ENCODE measurements around the gene MAP2K6.

The MAP2K6 gene

DNA sequence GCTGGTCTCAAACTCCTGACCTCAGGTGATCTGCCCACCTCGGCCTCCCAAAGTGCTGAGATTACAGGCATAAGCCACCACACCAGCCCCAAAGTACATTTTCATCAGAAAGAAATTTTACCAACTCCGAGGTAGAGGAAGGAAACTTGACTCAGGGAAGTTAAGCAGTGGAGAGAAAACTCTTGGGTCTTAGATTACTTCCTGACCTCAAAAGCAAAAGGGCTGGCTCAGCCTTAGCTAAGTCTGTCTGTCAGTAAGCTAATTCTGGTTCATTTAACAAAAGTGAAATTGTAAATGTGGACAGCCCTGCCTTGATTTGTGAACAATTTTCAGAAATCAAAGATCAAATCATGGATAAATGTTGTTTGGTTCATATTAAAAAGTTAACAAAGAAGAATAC lies 30.6 kb downstream of the MAP2K6 start:
- Histone ChIP-seq H3K4me1 (ENCODE audit: insufficient read depth, low read length) (peaks cover 34% of the 10 kb centered on the region), H3K27me3 (ENCODE audit: insufficient read depth, low read length) (no peaks in the 10 kb centered on the region), H3K36me3 (ENCODE audit: insufficient read depth, low read length) (no peaks in the 10 kb centered on the region), H3K9ac (ENCODE audit: low read depth, low read length) (no peak overlapping the region), H3K4me3 (ENCODE audit: low read length) (no peak overlapping the region), H3K27ac (ENCODE audit: low read depth, low read length) (no peak overlapping the region), H3K9me3 (ENCODE audit: insufficient read depth, low read depth, low read length) (no peaks in the 10 kb centered on the region)
- 96% methylated on average over 2 of the region's 2 CpGs for WGBS

GRCh38 chr17:69447726-69448125 lies 33.2 kb downstream of the MAP2K6 start:
- Histone ChIP-seq H3K36me3 (ENCODE audit: insufficient read depth, low read length) (no peaks in the 10 kb centered on the region), H3K4me3 (ENCODE audit: low read length) (0 out of 2 replicates have a peak overlapping the region, but pooled peaks have one; percentile 6), H3K9me3 (ENCODE audit: insufficient read depth, low read depth, low read length) (no peaks in the 10 kb centered on the region), H3K4me1 (ENCODE audit: insufficient read depth, low read length) (peaks cover 55% of the 10 kb centered on the region), H3K27ac (ENCODE audit: low read depth, low read length) (peak overlapping the region; percentile 92), H3K9ac (ENCODE audit: low read depth, low read length) (peak overlapping the region; percentile 36), H3K27me3 (ENCODE audit: insufficient read depth, low read length) (no peaks in the 10 kb centered on the region)
- 66% methylated on average over 5 of the region's 5 CpGs for WGBS

DNA sequence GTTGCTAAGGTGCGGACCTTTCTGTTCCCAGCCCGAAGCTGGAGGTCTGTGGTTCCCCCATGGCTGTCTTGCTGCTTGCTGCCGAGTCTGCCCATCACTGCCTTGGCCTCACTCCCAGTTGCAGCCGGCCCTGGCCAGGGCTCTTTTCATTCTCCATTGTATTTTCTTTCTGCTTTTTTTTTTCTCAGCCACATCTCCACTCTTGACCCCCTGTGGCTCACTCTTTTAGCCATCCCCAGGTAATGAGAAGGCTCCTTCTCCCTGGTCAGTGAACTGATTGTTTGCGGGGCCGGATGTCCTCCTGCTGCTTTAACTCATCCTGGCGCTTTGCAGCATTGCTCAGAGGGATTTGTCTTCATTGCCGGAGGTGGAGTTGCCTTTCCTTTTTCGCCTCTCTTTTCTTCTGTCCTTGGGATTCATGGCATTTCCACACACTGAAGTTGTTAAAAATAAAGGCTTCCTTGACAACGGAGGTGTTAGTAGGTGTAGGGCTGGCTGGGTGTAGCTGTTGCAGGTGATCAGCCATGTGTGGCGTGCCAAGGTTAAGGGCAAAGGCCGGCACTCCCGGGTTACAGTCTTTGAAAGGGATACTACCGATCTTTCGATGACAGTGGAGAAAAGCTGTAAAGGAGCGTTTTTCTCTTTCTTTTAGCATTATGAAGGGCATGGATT lies 34.1 kb downstream of the MAP2K6 start:
- Histone ChIP-seq H3K4me1 (ENCODE audit: insufficient read depth, low read length) (peaks cover 63% of the 10 kb centered on the region), H3K27me3 (ENCODE audit: insufficient read depth, low read length) (no peaks in the 10 kb centered on the region), H3K9me3 (ENCODE audit: insufficient read depth, low read depth, low read length) (no peaks in the 10 kb centered on the region), H3K36me3 (ENCODE audit: insufficient read depth, low read length) (no peaks in the 10 kb centered on the region), H3K27ac (ENCODE audit: low read depth, low read length) (peak overlapping the region; percentile 92), H3K4me3 (ENCODE audit: low read length) (peak overlapping the region; percentile 17), H3K9ac (ENCODE audit: low read depth, low read length) (peak overlapping the region; percentile 36)
- 8% methylated on average over 16 of the region's 16 CpGs for WGBS

GRCh38 chr17:69450131-69450530 lies 35.6 kb downstream of the MAP2K6 start:
- Histone ChIP-seq H3K4me3 (ENCODE audit: low read length) (no peak overlapping the region), H3K36me3 (ENCODE audit: insufficient read depth, low read length) (no peaks in the 10 kb centered on the region), H3K9ac (ENCODE audit: low read depth, low read length) (no peak overlapping the region), H3K27me3 (ENCODE audit: insufficient read depth, low read length) (no peaks in the 10 kb centered on the region), H3K4me1 (ENCODE audit: insufficient read depth, low read length) (peaks cover 67% of the 10 kb centered on the region), H3K27ac (ENCODE audit: low read depth, low read length) (peak overlapping the region; percentile 78; the same call in 1 of the 2 replicates), H3K9me3 (ENCODE audit: insufficient read depth, low read depth, low read length) (no peaks in the 10 kb centered on the region)
- WGBS = 78% methylated on average over 4 of the region's 4 CpGs

GRCh38 chr17:69450918-69451317 lies 36.4 kb downstream of the MAP2K6 start:
- H3K36me3 ChIP-seq (ENCODE audit: insufficient read depth, low read length) = no peaks in the 10 kb centered on the region
- WGBS = 71% methylated on average over 7 of the region's 7 CpGs
- peak overlapping the region; percentile 78 for H3K27ac ChIP-seq (ENCODE audit: low read depth, low read length)

GRCh38 chr17:69451416-69452394 lies 37.2 kb downstream of the MAP2K6 start:
- Histone ChIP-seq H3K36me3 (ENCODE audit: insufficient read depth, low read length) (no peaks in the 10 kb centered on the region), H3K27me3 (ENCODE audit: insufficient read depth, low read length) (no peaks in the 10 kb centered on the region), H3K9me3 (ENCODE audit: insufficient read depth, low read depth, low read length) (no peaks in the 10 kb centered on the region), H3K9ac (ENCODE audit: low read depth, low read length) (peak overlapping the region; percentile 16; the same call in 1 of the 2 replicates), H3K4me3 (ENCODE audit: low read length) (no peak overlapping the region), H3K27ac (ENCODE audit: low read depth, low read length) (peak overlapping the region; percentile 78), H3K4me1 (ENCODE audit: insufficient read depth, low read length) (peaks cover 55% of the 10 kb centered on the region)
- 81% methylated on average over 8 of the region's 8 CpGs for WGBS

More at GRCh38 chr17:69450918-69451317, 36.4 kb downstream of the MAP2K6 start:
- Histone ChIP-seq H3K9ac (ENCODE audit: low read depth, low read length) (peak overlapping the region; percentile 16; the same call in 1 of the 2 replicates), H3K27me3 (ENCODE audit: insufficient read depth, low read length) (no peaks in the 10 kb centered on the region), H3K4me3 (ENCODE audit: low read length) (no peak overlapping the region), H3K4me1 (ENCODE audit: insufficient read depth, low read length) (peaks cover 62% of the 10 kb centered on the region), H3K9me3 (ENCODE audit: insufficient read depth, low read depth, low read length) (no peaks in the 10 kb centered on the region)

DNA sequence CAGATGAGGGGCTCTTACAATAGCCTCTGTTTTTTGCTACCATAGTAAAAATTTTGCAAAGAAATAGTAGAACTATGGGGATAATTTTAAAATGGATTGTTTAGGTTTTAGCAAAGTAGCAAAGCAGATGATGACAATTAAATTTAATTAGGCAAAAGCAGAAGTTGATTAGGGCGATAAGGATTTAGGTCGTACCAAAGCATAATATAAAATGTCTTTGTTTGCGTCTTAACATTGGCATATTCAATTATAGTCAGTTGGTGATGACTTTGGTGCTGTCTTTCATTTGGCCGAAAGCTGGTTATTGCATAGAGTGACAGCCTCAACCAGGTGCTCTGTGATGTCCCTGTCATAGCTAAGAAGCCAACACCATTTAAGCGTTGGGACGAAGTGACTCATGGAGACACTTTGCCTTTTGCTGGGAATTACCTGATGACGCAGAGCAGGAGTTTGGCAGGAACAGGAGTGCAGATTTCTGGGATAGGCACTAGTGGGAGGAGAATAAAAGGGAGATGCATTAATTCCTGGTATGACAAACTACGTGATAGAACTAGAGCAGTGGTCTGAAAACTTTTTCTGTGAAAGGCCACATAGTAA lies 38.3 kb downstream of the MAP2K6 start:
- Histone ChIP-seq H3K27ac (ENCODE audit: low read depth, low read length) (no peak overlapping the region), H3K9ac (ENCODE audit: low read depth, low read length) (no peak overlapping the region), H3K4me1 (ENCODE audit: insufficient read depth, low read length) (peaks cover 51% of the 10 kb centered on the region), H3K4me3 (ENCODE audit: low read length) (no peak overlapping the region), H3K36me3 (ENCODE audit: insufficient read depth, low read length) (no peaks in the 10 kb centered on the region), H3K27me3 (ENCODE audit: insufficient read depth, low read length) (no peaks in the 10 kb centered on the region), H3K9me3 (ENCODE audit: insufficient read depth, low read depth, low read length) (no peaks in the 10 kb centered on the region)
- 91% methylated on average over 8 of the region's 8 CpGs for WGBS

DNA sequence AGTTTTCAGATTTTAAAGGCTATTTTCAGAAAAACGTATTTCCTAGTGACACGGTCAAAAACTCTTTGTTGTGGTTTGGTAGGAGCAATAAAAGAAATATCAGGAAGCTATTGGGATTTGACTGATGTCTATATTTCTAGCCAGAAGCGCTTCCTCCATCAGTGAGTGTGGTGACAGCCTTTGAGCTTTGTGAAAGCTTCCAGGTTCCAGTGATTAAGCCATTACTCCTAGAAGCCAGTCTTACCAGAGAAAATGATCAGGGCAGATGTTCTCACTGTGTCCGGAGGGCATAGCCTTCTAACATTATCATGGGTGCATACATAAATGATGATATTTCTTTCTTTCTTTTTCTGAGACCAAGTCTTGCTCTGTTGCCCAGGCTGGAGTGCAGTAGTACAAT lies 39.6 kb downstream of the MAP2K6 start:
- Histone ChIP-seq H3K4me3 (ENCODE audit: low read length) (no peak overlapping the region), H3K27me3 (ENCODE audit: insufficient read depth, low read length) (no peaks in the 10 kb centered on the region), H3K36me3 (ENCODE audit: insufficient read depth, low read length) (no peaks in the 10 kb centered on the region), H3K4me1 (ENCODE audit: insufficient read depth, low read length) (peaks cover 41% of the 10 kb centered on the region), H3K27ac (ENCODE audit: low read depth, low read length) (no peak overlapping the region), H3K9me3 (ENCODE audit: insufficient read depth, low read depth, low read length) (no peaks in the 10 kb centered on the region), H3K9ac (ENCODE audit: low read depth, low read length) (no peak overlapping the region)
- 97% methylated on average over 3 of the region's 4 CpGs for WGBS

- Histone ChIP-seq H3K4me3 (ENCODE audit: low read length) (no peak overlapping the region), H3K36me3 (ENCODE audit: insufficient read depth, low read length) (no peaks in the 10 kb centered on the region), H3K9ac (ENCODE audit: low read depth, low read length) (no peak overlapping the region), H3K9me3 (ENCODE audit: insufficient read depth, low read depth, low read length) (no peaks in the 10 kb centered on the region), H3K27me3 (ENCODE audit: insufficient read depth, low read length) (no peaks in the 10 kb centered on the region), H3K4me1 (ENCODE audit: insufficient read depth, low read length) (peaks cover 38% of the 10 kb centered on the region), H3K27ac (ENCODE audit: low read depth, low read length) (no peak overlapping the region)
- 94% methylated on average over 1 of the region's 1 CpG for WGBS
Observed at GRCh38 chr17:69455040-69455439, 40.5 kb downstream of the MAP2K6 start.

GRCh38 chr17:69457603-69458002 lies 43.1 kb downstream of the MAP2K6 start:
- Histone ChIP-seq H3K9ac (ENCODE audit: low read depth, low read length) (no peak overlapping the region), H3K9me3 (ENCODE audit: insufficient read depth, low read depth, low read length) (no peaks in the 10 kb centered on the region), H3K36me3 (ENCODE audit: insufficient read depth, low read length) (no peaks in the 10 kb centered on the region), H3K4me1 (ENCODE audit: insufficient read depth, low read length) (peaks cover 32% of the 10 kb centered on the region), H3K27ac (ENCODE audit: low read depth, low read length) (no peak overlapping the region), H3K4me3 (ENCODE audit: low read length) (no peak overlapping the region), H3K27me3 (ENCODE audit: insufficient read depth, low read length) (no peaks in the 10 kb centered on the region)
- WGBS = 90% methylated on average over 3 of the region's 3 CpGs
